DND-41 (cell line): ENCODE measurements around the gene GPC1.

Experiments used
- EZH2 ChIP-seq: IDR thresholded peaks from 3 replicates; pipeline ENCODE4 v1.6.1; 2012; ENCODE audit warnings: borderline replicate concordance, low read depth, mild to moderate bottlenecking, moderate library complexity, low read length, inconsistent platforms; ENCODE audit not compliant: severe bottlenecking
- TF ChIP-seq, protein P1 (sequence below): IDR thresholded peaks from 2 replicates; pipeline ENCODE4 v1.5.1; 2012; ENCODE audit warnings: borderline replicate concordance, low read length, moderate library complexity, mild to moderate bottlenecking; ENCODE audit not compliant: poor library complexity, severe bottlenecking; ENCODE audit errors: extremely low read depth

DNA sequence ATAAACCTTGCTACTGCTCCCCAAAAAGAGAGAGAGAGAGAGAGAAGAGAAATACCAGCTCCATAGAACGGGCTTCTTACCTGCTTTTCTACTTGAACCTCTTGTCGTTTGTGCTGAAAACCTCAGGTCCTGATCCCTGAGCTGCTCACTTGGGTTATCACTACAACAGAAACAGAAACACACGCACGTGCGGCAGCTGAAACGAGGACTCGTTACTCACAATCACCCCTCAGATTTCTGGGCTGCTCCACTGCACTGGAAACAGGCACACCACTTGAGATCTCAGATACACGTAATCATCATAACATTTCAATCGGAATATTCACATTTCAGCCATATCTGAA, 48.2 kb upstream of the GPC1 start:
- TF ChIP-seq, protein P1, sequence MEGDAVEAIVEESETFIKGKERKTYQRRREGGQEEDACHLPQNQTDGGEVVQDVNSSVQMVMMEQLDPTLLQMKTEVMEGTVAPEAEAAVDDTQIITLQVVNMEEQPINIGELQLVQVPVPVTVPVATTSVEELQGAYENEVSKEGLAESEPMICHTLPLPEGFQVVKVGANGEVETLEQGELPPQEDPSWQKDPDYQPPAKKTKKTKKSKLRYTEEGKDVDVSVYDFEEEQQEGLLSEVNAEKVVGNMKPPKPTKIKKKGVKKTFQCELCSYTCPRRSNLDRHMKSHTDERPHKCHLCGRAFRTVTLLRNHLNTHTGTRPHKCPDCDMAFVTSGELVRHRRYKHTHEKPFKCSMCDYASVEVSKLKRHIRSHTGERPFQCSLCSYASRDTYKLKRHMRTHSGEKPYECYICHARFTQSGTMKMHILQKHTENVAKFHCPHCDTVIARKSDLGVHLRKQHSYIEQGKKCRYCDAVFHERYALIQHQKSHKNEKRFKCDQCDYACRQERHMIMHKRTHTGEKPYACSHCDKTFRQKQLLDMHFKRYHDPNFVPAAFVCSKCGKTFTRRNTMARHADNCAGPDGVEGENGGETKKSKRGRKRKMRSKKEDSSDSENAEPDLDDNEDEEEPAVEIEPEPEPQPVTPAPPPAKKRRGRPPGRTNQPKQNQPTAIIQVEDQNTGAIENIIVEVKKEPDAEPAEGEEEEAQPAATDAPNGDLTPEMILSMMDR: no peak
- no peak for TF ChIP-seq EZH2
